GM18951 (cell line): Measurements from ENCODE around the gene BLOC1S1.

Experiments
- POLR2A ChIP-seq: IDR thresholded peaks from 4 replicates; pipeline ENCODE4 v1.6.1; 2011; ENCODE audit warnings: mild to moderate bottlenecking; ENCODE audit not compliant: insufficient read length, insufficient read depth; ENCODE audit errors: extremely low read depth
- in situ Hi-C: fragments of 300-500 bp; cut with MboI; formaldehyde crosslinking; loops from one replicate; pipeline ENCODE4 v1.12.0; 2022; ENCODE audit warnings: low sequenced_read_pairs, mixed read lengths, inconsistent platforms; ENCODE audit not compliant: unreplicated experiment

BLOC1S1 gene

GRCh38 chr12:55720894-55721444, 5.1 kb downstream of the BLOC1S1 start:
- TF ChIP-seq POLR2A = no peak
- in situ Hi-C loops = no loop called here

GRCh38 chr12:55721601-55722213, 5.9 kb downstream of the BLOC1S1 start:
- in situ Hi-C loops = no loop called here
- TF ChIP-seq POLR2A = no peak

- TF ChIP-seq POLR2A = no peak
- in situ Hi-C loops = no loop called here
Observed at GRCh38 chr12:55722948-55723347, 7.1 kb downstream of the BLOC1S1 start.

- peak; percentile 20 for TF ChIP-seq POLR2A
- in situ Hi-C loops = no loop called here
Observed at GRCh38 chr12:55723516-55724225, 7.8 kb downstream of the BLOC1S1 start.

- in situ Hi-C loops = no loop called here
- no peak for TF ChIP-seq POLR2A
Observed at GRCh38 chr12:55724226-55724939, 8.5 kb downstream of the BLOC1S1 start.

- TF ChIP-seq POLR2A = no peak
- in situ Hi-C loops = no loop called here
Observed at GRCh38 chr12:55724940-55725309, 9.1 kb downstream of the BLOC1S1 start.

GRCh38 chr12:55725556-55725955, 9.7 kb downstream of the BLOC1S1 start:
- no peak for TF ChIP-seq POLR2A
- in situ Hi-C loops = no loop called here

- in situ Hi-C loops = no loop called here
- no peak for TF ChIP-seq POLR2A
Observed at GRCh38 chr12:55726971-55727370, 11.1 kb downstream of the BLOC1S1 start.

- in situ Hi-C loops = no loop called here
- TF ChIP-seq POLR2A = no peak
Observed at GRCh38 chr12:55727643-55728185, 11.9 kb downstream of the BLOC1S1 start.

GRCh38 chr12:55728186-55728938, 12.5 kb downstream of the BLOC1S1 start:
- in situ Hi-C loops = no loop called here
- no peak for TF ChIP-seq POLR2A

GRCh38 chr12:55728939-55729818, 13.3 kb downstream of the BLOC1S1 start, which contains the start of gene CD63:
Gene CD63, minus strand, starts transcription at chr12:55729009. Its CDS starts 668 bp downstream, at chr12:55728341.
- TF ChIP-seq POLR2A = peak; percentile 53
- in situ Hi-C loops = no loop called here

GRCh38 chr12:55729819-55730818, 14.3 kb downstream of the BLOC1S1 start:
- in situ Hi-C loops = no loop called here
- peak; percentile 49 for TF ChIP-seq POLR2A
